Esophagus (tissue), 2 donors: ENCODE data around the gene CCT7. TPM values are rescaled to one million over a fixed set of nuclear protein-coding genes. Genes with fewer than 3 reads are reported as not detected.
A peak's percentile ranks its signal among the peaks of the same experiment; 100 is the strongest.

Source experiments
- H3K27ac ChIP-seq, 2 donors: one replicate each; pipeline ENCODE4 v1.5.1; 2013; ENCODE audit warnings: low read depth in 2 of 2, mild to moderate bottlenecking in 2 of 2, inconsistent platforms in 1 of 2, low read length in 1 of 2, moderate library complexity in 1 of 2
- H3K27me3 ChIP-seq, 2 donors: one replicate each; pipeline ENCODE4 v1.6.1; 2013; ENCODE audit warnings: low read length in 2 of 2, control low read depth in 1 of 2, mild to moderate bottlenecking in 1 of 2; ENCODE audit not compliant: insufficient read depth in 2 of 2, control insufficient read depth in 1 of 2
- H3K36me3 ChIP-seq, 2 donors: one replicate each; pipeline ENCODE4 v1.6.1; 2013; ENCODE audit warnings: low read length in 1 of 2; ENCODE audit not compliant: control insufficient read depth in 2 of 2, insufficient read depth in 2 of 2
- H3K4me1 ChIP-seq, 2 donors: one replicate each; pipeline ENCODE4 v1.6.1; 2013; ENCODE audit warnings: low read length in 1 of 2; ENCODE audit not compliant: control insufficient read depth in 2 of 2, insufficient read depth in 2 of 2
- H3K4me3 ChIP-seq, 2 donors: one replicate each; pipeline ENCODE4 v1.5.1; 2013; ENCODE audit warnings: low read length in 2 of 2, mild to moderate bottlenecking in 2 of 2, low read depth in 1 of 2, moderate library complexity in 1 of 2
- H3K9me3 ChIP-seq, 2 donors: one replicate each; pipeline ENCODE4 v1.6.1; 2013; ENCODE audit warnings: mild to moderate bottlenecking in 2 of 2, low read depth in 1 of 2, low read length in 1 of 2, moderate library complexity in 1 of 2; ENCODE audit not compliant: control insufficient read depth in 2 of 2, insufficient read depth in 1 of 2
- WGBS, 2 donors: extraction: QIAGEN DNeasy Blood & Tissue Kit; methylation state at CpG; one replicate each; pipeline ENCODE4 v1.1.7; 2013; 5-methylcytosine and 5-hydroxymethylcytosine counted together
- polyA plus RNA-seq, 2 donors: library from polyadenylated mRNA; stranded (reverse); fragments of 200-250 nt; gene quantifications; one replicate each; pipeline ENCODE4 v1.2.3, GENCODE V29; 2013
- donor health status: healthy with polysubstance abuse.
- donor health status: Bipolar disorder and iron deficiency.

The CCT7 gene
- polyA plus RNA-seq, 2 donors, result 101 to 164 TPM

GRCh38 chr2:73265298-73266060, 31.4 kb downstream of the CCT7 start:
- Histone ChIP-seq H3K9me3 (peaks cover 0 to 1% of the 10 kb centered on the region in 2 donors), H3K27me3 (no peaks in the 10 kb centered on the region), H3K4me3 (no peak overlapping the region), H3K4me1 (peaks cover 0 to 12% of the 10 kb centered on the region in 2 donors), H3K36me3 (no peaks in the 10 kb centered on the region), H3K27ac (no peak overlapping the region)
- 90 to 92% methylated on average over 26 to 28 of the region's 28 CpGs for WGBS, 2 donors

- Histone ChIP-seq H3K27me3 (no peaks in the 10 kb centered on the region), H3K9me3 (peaks cover 0 to 1% of the 10 kb centered on the region in 2 donors), H3K4me1 (peaks cover 0 to 12% of the 10 kb centered on the region in 2 donors), H3K27ac (no peak overlapping the region), H3K4me3 (no peak overlapping the region), H3K36me3 (no peaks in the 10 kb centered on the region)
- WGBS, 2 donors, result 89 to 90% methylated on average over 23 to 26 of the region's 26 CpGs
Measured at GRCh38 chr2:73266061-73266901, 32.2 kb downstream of the CCT7 start.

- Histone ChIP-seq H3K9me3 (peaks cover 0 to 1% of the 10 kb centered on the region in 2 donors), H3K27ac (no peak overlapping the region), H3K27me3 (no peaks in the 10 kb centered on the region), H3K4me1 (peaks cover 0 to 12% of the 10 kb centered on the region in 2 donors), H3K36me3 (no peaks in the 10 kb centered on the region), H3K4me3 (no peak overlapping the region)
- WGBS, 2 donors, result 95 to 96% methylated on average over 4 of the region's 4 CpGs
Measured at GRCh38 chr2:73267008-73267407, 32.9 kb downstream of the CCT7 start.

- no peak overlapping the region for H3K27ac ChIP-seq
- peaks cover 0 to 1% of the 10 kb centered on the region in 2 donors for H3K9me3 ChIP-seq
- H3K4me3 ChIP-seq, result peak overlapping the region; percentile 39 to 61
- no peaks in the 10 kb centered on the region for H3K36me3 ChIP-seq
- WGBS, 2 donors, result 42 to 44% methylated on average over 14 of the region's 14 CpGs
- H3K27me3 ChIP-seq, result no peaks in the 10 kb centered on the region
- peaks cover 0 to 12% of the 10 kb centered on the region in 2 donors for H3K4me1 ChIP-seq
Measured at GRCh38 chr2:73268366-73268829, 34.3 kb downstream of the CCT7 start.

- H3K36me3 ChIP-seq, result no peaks in the 10 kb centered on the region
- H3K4me1 ChIP-seq, result peaks cover 0 to 12% of the 10 kb centered on the region in 2 donors
- H3K27me3 ChIP-seq, result no peaks in the 10 kb centered on the region
- no peak overlapping the region for H3K27ac ChIP-seq
- 6 to 9% methylated on average over 75 to 113 of the region's 113 CpGs for WGBS, 2 donors
- peak overlapping the region; percentile 39 to 61 for H3K4me3 ChIP-seq
- H3K9me3 ChIP-seq, result peaks cover 0 to 1% of the 10 kb centered on the region in 2 donors
Measured at GRCh38 chr2:73268830-73269685, 35.0 kb downstream of the CCT7 start.

- Histone ChIP-seq H3K27me3 (no peaks in the 10 kb centered on the region), H3K27ac (no peak overlapping the region), H3K4me3 (peak overlapping the region; percentile 36 to 61)
Measured at GRCh38 chr2:73269686-73270465, 35.8 kb downstream of the CCT7 start.

GRCh38 chr2:73272270-73272669, 38.2 kb downstream of the CCT7 start:
- Histone ChIP-seq H3K27me3 (no peaks in the 10 kb centered on the region), H3K4me3 (no peak overlapping the region), H3K4me1 (peaks cover 0 to 12% of the 10 kb centered on the region in 2 donors), H3K9me3 (peaks cover 0 to 1% of the 10 kb centered on the region in 2 donors), H3K36me3 (no peaks in the 10 kb centered on the region), H3K27ac (no peak overlapping the region)
- WGBS, 2 donors, result 76 to 91% methylated on average over 1 of the region's 1 CpG

More at GRCh38 chr2:73269686-73270465, 35.8 kb downstream of the CCT7 start:
- Histone ChIP-seq H3K4me1 (peaks cover 0 to 12% of the 10 kb centered on the region in 2 donors), H3K9me3 (peaks cover 0 to 1% of the 10 kb centered on the region in 2 donors), H3K36me3 (no peaks in the 10 kb centered on the region)
- WGBS, 2 donors, result 20 to 23% methylated on average over 22 of the region's 22 CpGs

- no peak overlapping the region for H3K27ac ChIP-seq
- 78 to 79% methylated on average over 9 of the region's 9 CpGs for WGBS, 2 donors
- no peaks in the 10 kb centered on the region for H3K9me3 ChIP-seq
- no peaks in the 10 kb centered on the region for H3K36me3 ChIP-seq
- peaks cover 6 to 11% of the 10 kb centered on the region in 2 donors for H3K4me1 ChIP-seq
- no peaks in the 10 kb centered on the region for H3K27me3 ChIP-seq
- H3K4me3 ChIP-seq, result no peak overlapping the region
Measured at GRCh38 chr2:73279852-73280251, 45.7 kb downstream of the CCT7 start.
